ENCODE data around the gene PGRMC2. TPM values are rescaled to one million over a fixed set of nuclear protein-coding genes. Genes with fewer than 3 reads are reported as not detected.

The PGRMC2 gene
- total and polyA plus RNA-seq, 9 donors = 18.3 to 75.4 (median 61.9) TPM

- no peak for DNase-seq
- H3K36me3 ChIP-seq (ENCODE audit: control insufficient read depth, insufficient read depth, low read length) = no peaks in the 10 kb centered on the region
- H3K27me3 ChIP-seq (ENCODE audit: control insufficient read depth, insufficient read depth, low read length) = no peaks in the 10 kb centered on the region
- WGBS (ENCODE audit: insufficient coverage) = no CpG with 5 or more reads among the region's 2 CpGs
- peaks cover 5% of the 10 kb centered on the region for H3K4me1 ChIP-seq (ENCODE audit: control insufficient read depth, insufficient read depth, low read length)
- no peak overlapping the region for H3K27ac ChIP-seq (ENCODE audit: low read length)
- no peaks in the 10 kb centered on the region for H3K9me3 ChIP-seq (replicated peaks; ENCODE audit: control insufficient read depth, low read depth, low read length)
- no peak overlapping the region for H3K4me3 ChIP-seq (ENCODE audit: low read length)
Measured at GRCh38 chr4:128289523-128290158, 2.0 kb upstream of the PGRMC2 start.

GRCh38 chr4:128288689-128289106 is 1.1 kb upstream of the PGRMC2 start:
- Histone ChIP-seq H3K27me3 (ENCODE audit: control insufficient read depth, insufficient read depth, low read length) (no peaks in the 10 kb centered on the region), H3K9me3 (replicated peaks; ENCODE audit: control insufficient read depth, low read depth, low read length) (no peaks in the 10 kb centered on the region), H3K4me1 (ENCODE audit: control insufficient read depth, insufficient read depth, low read length) (peaks cover 5% of the 10 kb centered on the region), H3K4me3 (ENCODE audit: low read length) (peak overlapping the region; percentile 89), H3K36me3 (ENCODE audit: control insufficient read depth, insufficient read depth, low read length) (peaks cover 2% of the 10 kb centered on the region), H3K27ac (ENCODE audit: low read length) (peak overlapping the region; percentile 97)
- 3% methylated on average over 9 of the region's 13 CpGs for WGBS (ENCODE audit: insufficient coverage)
- peak; percentile 45 for DNase-seq

DNA sequence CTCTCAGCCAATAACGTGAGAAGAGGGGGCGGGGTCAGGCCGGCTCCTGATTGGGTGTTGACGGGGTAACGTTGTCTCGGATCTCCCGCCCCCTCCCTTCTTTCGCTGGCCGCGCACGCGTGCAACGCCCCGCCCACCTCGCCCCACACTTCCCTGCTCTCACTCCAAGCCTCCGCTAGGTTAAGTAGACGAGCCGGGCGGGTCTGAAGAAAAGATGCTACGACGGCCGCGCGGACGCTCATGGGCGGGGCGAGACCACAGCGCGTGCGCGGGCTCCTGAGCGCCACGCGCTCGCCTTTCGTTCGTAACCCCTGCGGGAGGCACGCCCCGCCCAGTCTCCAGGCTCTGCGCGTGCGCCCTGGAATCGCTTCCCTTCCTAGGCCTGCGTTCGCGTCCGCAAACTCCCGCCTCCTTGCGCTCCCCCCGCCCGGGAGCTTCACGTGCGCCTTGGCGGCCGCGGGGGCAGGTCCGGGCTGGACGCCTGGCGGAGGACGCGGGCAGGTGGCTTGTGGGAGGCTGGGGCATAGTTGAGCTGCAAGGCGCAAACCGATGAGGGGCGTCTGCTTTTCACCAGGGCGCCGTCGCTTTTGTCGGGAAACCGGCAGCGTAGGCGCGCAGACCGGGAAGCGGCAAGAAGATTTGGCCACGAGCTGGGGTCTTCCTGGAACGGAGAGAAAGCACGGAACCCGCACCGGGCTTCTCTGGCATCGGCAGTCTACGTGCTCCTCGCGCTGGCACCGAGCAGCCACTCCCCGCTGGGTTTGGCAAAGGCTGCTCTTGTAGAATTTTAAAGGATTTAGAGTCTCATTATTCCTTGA is 467 bp upstream of the PGRMC2 start:
- H3K27ac ChIP-seq (ENCODE audit: low read length) = peak overlapping the region; percentile 97
- H3K4me1 ChIP-seq (ENCODE audit: control insufficient read depth, insufficient read depth, low read length) = peaks cover 5% of the 10 kb centered on the region
- DNase-seq = peak; percentile 100
- no peaks in the 10 kb centered on the region for H3K9me3 ChIP-seq (replicated peaks; ENCODE audit: control insufficient read depth, low read depth, low read length)
- H3K4me3 ChIP-seq (ENCODE audit: low read length) = peak overlapping the region; percentile 89
- under 1% methylated on average over 74 of the region's 86 CpGs for WGBS (ENCODE audit: insufficient coverage)
- H3K27me3 ChIP-seq (ENCODE audit: control insufficient read depth, insufficient read depth, low read length) = no peaks in the 10 kb centered on the region
- peaks cover 2% of the 10 kb centered on the region for H3K36me3 ChIP-seq (ENCODE audit: control insufficient read depth, insufficient read depth, low read length)

- Histone ChIP-seq H3K4me1 (ENCODE audit: control insufficient read depth, insufficient read depth, low read length) (peaks cover 5% of the 10 kb centered on the region), H3K36me3 (ENCODE audit: control insufficient read depth, insufficient read depth, low read length) (peaks cover 2% of the 10 kb centered on the region), H3K4me3 (ENCODE audit: low read length) (peak overlapping the region; percentile 89), H3K27me3 (ENCODE audit: control insufficient read depth, insufficient read depth, low read length) (no peaks in the 10 kb centered on the region), H3K27ac (ENCODE audit: low read length) (peak overlapping the region; percentile 97), H3K9me3 (replicated peaks; ENCODE audit: control insufficient read depth, low read depth, low read length) (no peaks in the 10 kb centered on the region)
- 3% methylated on average over 5 of the region's 11 CpGs for WGBS (ENCODE audit: insufficient coverage)
- peak; percentile 44 for DNase-seq
Measured at GRCh38 chr4:128286474-128287058, 1.0 kb downstream of the PGRMC2 start.

GRCh38 chr4:128285085-128285997 is 2.3 kb downstream of the PGRMC2 start:
- Histone ChIP-seq H3K4me1 (ENCODE audit: control insufficient read depth, insufficient read depth, low read length) (peaks cover 5% of the 10 kb centered on the region), H3K36me3 (ENCODE audit: control insufficient read depth, insufficient read depth, low read length) (peaks cover 2% of the 10 kb centered on the region), H3K27me3 (ENCODE audit: control insufficient read depth, insufficient read depth, low read length) (no peaks in the 10 kb centered on the region), H3K9me3 (replicated peaks; ENCODE audit: control insufficient read depth, low read depth, low read length) (no peaks in the 10 kb centered on the region), H3K4me3 (ENCODE audit: low read length) (no peak overlapping the region), H3K27ac (ENCODE audit: low read length) (no peak overlapping the region)
- WGBS (ENCODE audit: insufficient coverage) = 100% methylated on average over 1 of the region's 18 CpGs
- DNase-seq = peak; percentile 38

DNA sequence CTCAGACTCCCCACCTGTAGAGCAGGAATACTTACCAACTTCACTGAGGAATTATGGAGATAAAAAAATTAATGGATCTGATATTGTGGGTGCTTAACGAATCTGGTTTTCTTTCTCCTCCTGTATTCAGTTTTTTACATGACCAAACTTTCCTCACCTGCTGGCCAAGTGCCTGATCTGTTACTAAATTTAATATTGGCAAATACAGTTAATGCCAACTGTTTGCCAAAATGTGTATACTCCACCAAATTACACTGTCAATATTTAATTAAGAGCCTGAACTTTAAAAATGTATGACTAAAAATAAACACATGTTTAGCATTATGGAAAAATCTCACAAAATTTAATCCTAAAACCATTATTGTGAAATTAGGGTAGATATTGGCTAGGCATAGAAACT is 3.3 kb downstream of the PGRMC2 start:
- no peak for DNase-seq
- no peaks in the 10 kb centered on the region for H3K9me3 ChIP-seq (replicated peaks; ENCODE audit: control insufficient read depth, low read depth, low read length)
- H3K4me3 ChIP-seq (ENCODE audit: low read length) = no peak overlapping the region
- H3K27ac ChIP-seq (ENCODE audit: low read length) = no peak overlapping the region
- no peaks in the 10 kb centered on the region for H3K27me3 ChIP-seq (ENCODE audit: control insufficient read depth, insufficient read depth, low read length)
- peaks cover 2% of the 10 kb centered on the region for H3K36me3 ChIP-seq (ENCODE audit: control insufficient read depth, insufficient read depth, low read length)
- H3K4me1 ChIP-seq (ENCODE audit: control insufficient read depth, insufficient read depth, low read length) = peaks cover 5% of the 10 kb centered on the region
- WGBS (ENCODE audit: insufficient coverage) = no CpG with 5 or more reads among the region's 1 CpG

DNA sequence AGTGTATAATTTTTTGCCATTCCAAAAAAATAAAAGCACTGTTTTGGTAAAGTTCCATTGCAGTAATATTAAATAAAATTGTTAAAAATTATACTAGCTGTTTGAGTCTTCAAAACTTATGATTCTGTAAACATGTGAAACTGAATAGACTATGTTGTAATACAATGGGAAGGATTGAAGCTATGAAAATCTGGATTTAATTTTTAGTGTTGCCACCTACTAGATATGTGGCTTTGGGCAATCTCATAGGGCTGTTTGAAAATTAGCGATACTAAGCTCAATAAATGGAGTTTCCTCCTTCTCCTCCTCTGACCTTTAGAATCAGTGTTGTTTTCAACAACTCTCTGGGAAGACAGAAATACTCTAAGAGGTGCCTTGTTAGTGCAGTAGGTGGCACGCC is 4.5 kb downstream of the PGRMC2 start:
- Histone ChIP-seq H3K27me3 (ENCODE audit: control insufficient read depth, insufficient read depth, low read length) (no peaks in the 10 kb centered on the region), H3K36me3 (ENCODE audit: control insufficient read depth, insufficient read depth, low read length) (peaks cover 2% of the 10 kb centered on the region), H3K4me1 (ENCODE audit: control insufficient read depth, insufficient read depth, low read length) (no peaks in the 10 kb centered on the region), H3K4me3 (ENCODE audit: low read length) (no peak overlapping the region), H3K27ac (ENCODE audit: low read length) (no peak overlapping the region), H3K9me3 (replicated peaks; ENCODE audit: control insufficient read depth, low read depth, low read length) (no peaks in the 10 kb centered on the region)
- DNase-seq = no peak
- WGBS (ENCODE audit: insufficient coverage) = no CpG with 5 or more reads among the region's 2 CpGs

- no peak for DNase-seq
- Histone ChIP-seq H3K36me3 (ENCODE audit: control insufficient read depth, insufficient read depth, low read length) (peaks cover 2% of the 10 kb centered on the region), H3K27ac (ENCODE audit: low read length) (no peak overlapping the region), H3K4me1 (ENCODE audit: control insufficient read depth, insufficient read depth, low read length) (no peaks in the 10 kb centered on the region), H3K27me3 (ENCODE audit: control insufficient read depth, insufficient read depth, low read length) (no peaks in the 10 kb centered on the region), H3K9me3 (replicated peaks; ENCODE audit: control insufficient read depth, low read depth, low read length) (no peaks in the 10 kb centered on the region), H3K4me3 (ENCODE audit: low read length) (no peak overlapping the region)
Measured at GRCh38 chr4:128282516-128282915, 5.1 kb downstream of the PGRMC2 start.

DNA sequence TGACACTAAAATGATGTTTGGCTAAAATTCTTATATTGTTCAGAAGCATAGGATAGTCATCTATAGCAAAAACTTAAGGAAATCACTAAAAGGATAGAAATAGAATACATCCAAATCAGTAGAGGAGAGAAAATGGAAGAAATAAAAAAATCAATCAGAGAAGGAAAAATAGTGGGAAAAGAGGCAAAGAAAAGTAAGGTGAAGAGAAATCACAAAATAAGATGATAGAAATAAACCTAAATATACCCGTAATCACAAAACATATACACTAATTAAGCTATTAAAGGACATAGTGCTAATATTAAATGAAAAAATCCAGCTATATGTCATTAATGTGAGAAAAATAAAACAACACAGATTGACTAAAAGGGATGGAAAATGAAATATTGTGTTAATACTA is 6.3 kb downstream of the PGRMC2 start:
- Histone ChIP-seq H3K4me1 (ENCODE audit: control insufficient read depth, insufficient read depth, low read length) (no peaks in the 10 kb centered on the region), H3K4me3 (ENCODE audit: low read length) (no peak overlapping the region), H3K27me3 (ENCODE audit: control insufficient read depth, insufficient read depth, low read length) (no peaks in the 10 kb centered on the region), H3K9me3 (replicated peaks; ENCODE audit: control insufficient read depth, low read depth, low read length) (no peaks in the 10 kb centered on the region), H3K36me3 (ENCODE audit: control insufficient read depth, insufficient read depth, low read length) (peaks cover 2% of the 10 kb centered on the region), H3K27ac (ENCODE audit: low read length) (no peak overlapping the region)
- DNase-seq = no peak
- WGBS (ENCODE audit: insufficient coverage) = no CpG with 5 or more reads among the region's 1 CpG
